A549 treated with ZK216348 at 1 μM for 4 hours (cell line): ENCODE measurements around the gene EPOP. TPM values are rescaled to one million over a fixed set of nuclear protein-coding genes. Genes with fewer than 3 reads are reported as not detected.

Experiments
- total RNA-seq: library from RNA; stranded (reverse); fragments of 200-300 nt; extraction: Qiagen RNA extraction; gene quantifications from 5 replicates; pipeline ENCODE4 v1.2.3, GENCODE V29; 2022; ENCODE audit warnings: low read depth

The EPOP gene
- 10.9 to 15.5 TPM (median 13.1 TPM) in 5 replicates for total RNA-seq

DNA sequence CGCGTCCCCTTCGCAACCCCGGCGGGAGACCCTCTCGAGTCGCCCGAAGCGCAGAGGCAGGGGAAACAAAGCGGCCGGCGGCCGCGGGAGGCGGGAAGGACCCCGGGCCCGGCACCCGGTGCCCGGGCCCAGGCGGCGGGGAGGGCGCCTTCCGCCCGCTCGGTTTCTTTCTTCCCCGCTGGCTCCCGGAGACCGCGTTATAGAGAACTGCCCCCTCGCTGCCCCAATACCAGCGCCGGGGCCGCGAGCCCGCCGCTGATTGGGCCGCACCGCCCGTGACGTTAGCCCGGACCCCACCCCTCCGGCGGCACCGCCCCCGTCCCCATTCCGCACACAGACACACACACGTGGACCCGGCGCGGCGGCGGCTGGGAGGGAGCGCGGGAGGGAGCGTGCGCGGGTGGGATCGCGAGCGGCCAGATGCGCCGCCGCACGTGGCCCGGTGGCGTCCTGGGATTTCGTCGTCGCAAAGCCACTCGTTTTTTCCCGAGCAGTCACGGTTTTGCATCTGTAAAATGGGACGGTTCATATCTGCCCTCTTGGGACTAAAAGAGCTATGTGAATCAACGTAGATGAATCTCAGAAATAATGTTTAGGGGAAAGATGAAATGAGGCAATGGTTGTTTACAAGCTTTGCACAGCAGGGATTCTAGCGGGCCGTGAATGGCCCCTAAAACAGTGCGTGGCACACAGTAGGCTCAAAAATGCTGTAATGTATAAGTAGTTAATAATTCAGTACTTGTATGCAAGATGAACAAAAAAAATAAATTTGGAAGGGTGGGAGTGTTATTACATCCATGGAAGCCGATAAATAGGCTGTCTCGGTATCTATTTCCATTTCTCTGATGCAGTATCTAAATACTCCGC, at the start of gene EPOP:
Gene EPOP, minus strand, starts transcription at position 209 of the 867 bp plus-strand sequence. CDS start 462 bp downstream, outside the sequence.

DNA sequence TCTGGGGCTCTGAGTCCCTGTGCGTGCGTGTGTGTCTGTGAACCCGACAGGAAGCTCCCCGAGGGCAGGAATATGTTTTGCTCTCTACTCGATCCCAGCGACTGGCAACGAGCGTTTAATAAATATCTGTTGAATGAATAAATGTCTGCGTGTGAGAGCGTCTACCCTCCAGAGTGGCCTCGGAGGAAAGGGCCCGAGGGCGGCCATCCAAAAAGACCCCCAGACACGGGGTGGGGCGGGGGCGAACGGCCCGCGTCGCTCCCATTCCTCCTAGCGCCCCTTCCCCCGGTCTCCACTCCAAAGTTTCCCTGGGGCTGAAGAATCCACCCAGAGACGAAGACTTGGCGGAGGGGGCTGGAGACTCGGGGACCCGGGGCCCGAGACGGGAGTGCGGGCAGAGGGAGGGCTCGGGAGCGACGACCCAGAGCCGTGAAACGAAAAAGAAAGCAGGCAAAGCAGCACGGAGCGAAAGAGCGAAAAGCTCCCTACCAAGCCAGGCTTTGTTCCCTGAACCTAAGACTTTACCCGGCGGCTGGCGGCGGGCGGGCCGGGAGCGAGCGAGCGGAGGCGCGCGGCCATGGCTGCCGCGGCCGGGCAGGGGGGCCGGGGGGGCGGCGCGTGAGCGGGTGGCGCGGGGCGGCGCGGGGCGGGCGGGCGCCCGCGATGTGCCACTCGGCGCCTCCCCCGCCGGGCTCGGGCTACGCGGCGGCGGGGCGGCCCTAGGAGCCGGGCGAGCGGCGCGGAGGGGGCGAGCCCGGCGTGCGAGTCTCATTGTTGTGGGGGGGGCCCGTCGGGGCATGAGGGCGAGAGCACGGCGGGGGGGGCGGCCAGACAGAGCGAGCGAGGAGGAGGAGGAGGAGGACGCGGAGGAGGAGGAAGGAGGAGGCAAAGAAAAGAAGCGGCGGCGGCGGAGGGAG, 30.1 kb upstream of the EPOP start, which contains the start of gene MLLT6:
Gene MLLT6, plus strand, starts transcription at position 668 of the 917 bp plus-strand sequence. CDS start 360 bp downstream, outside the sequence.

Other genes with a start within 250 kb of the EPOP start
- 42.1 to 70.8 TPM (median 62.8 TPM) in 5 replicates for gene ARHGAP23, start 246.5 kb downstream of the EPOP start, total RNA-seq
- 0.84 to 4.3 TPM (median 2.4 TPM) in 5 replicates for gene SRCIN1, start 69.0 kb downstream of the EPOP start, total RNA-seq
- 18.0 to 37.0 TPM (median 33.1 TPM) in 5 replicates for gene MLLT6, start 30.3 kb upstream of the EPOP start, total RNA-seq
- 50.8 to 89.6 TPM (median 85.2 TPM) in 5 replicates for gene CISD3, start 55.4 kb upstream of the EPOP start, total RNA-seq
- 33.0 to 67.7 TPM (median 64.3 TPM) in 5 replicates for gene PCGF2, start 73.4 kb upstream of the EPOP start, total RNA-seq
- gene PSMB3, start 77.8 kb upstream of the EPOP start, total RNA-seq = 318 to 508 TPM (median 418 TPM) in 5 replicates
- gene PIP4K2B, start 124.6 kb upstream of the EPOP start, total RNA-seq = 33.4 to 50.7 TPM (median 44.7 TPM) in 5 replicates
- gene CWC25, start 150.4 kb upstream of the EPOP start, total RNA-seq = 20.9 to 31.1 TPM (median 21.2 TPM) in 5 replicates
- gene RPL23, start 178.8 kb upstream of the EPOP start, total RNA-seq = 2,424 to 2,901 TPM (median 2,516 TPM) in 5 replicates
- gene LASP1, start 195.1 kb upstream of the EPOP start, total RNA-seq = 227 to 289 TPM (median 271 TPM) in 5 replicates